AG04450 (cell line): ENCODE measurements around the gene GNAZ. TPM values are rescaled to one million over a fixed set of nuclear protein-coding genes. Genes with fewer than 3 reads are reported as not detected.

Experiments used
- CTCF ChIA-PET: fragments of 300-600, 350-600 bp; formaldehyde crosslinking; extraction: SDS; loops from one replicate; lab custom pipeline; 2022; ENCODE audit warnings: antibody characterized with exemption, inconsistent platforms; lab: Charles Lee
- POLR2A ChIA-PET: fragments of 350-600 bp; formaldehyde crosslinking; extraction: SDS; loops from one replicate; lab custom pipeline; 2021; ENCODE audit warnings: antibody characterized with exemption, inconsistent platforms; lab: Yijun Ruan, JAX
- DNase-seq: peaks from one replicate; pipeline ENCODE4 v3.0.0-alpha.2; 2011; ENCODE audit warnings: low read depth, low spot score
- H3K27ac ChIP-seq: one replicate; pipeline ENCODE4 v1.5.1; 2012; ENCODE audit warnings: low read depth, low read length, control low read depth
- H3K27me3 ChIP-seq: one replicate; pipeline ENCODE4 v1.6.0; 2012; ENCODE audit warnings: low read length; ENCODE audit not compliant: control insufficient read depth, insufficient read depth
- H3K4me3 ChIP-seq: 2 replicates; pipeline ENCODE4 v1.5.1; 2011; ENCODE audit warnings: mild to moderate bottlenecking, low read depth, low read length, control low read depth
- H3K9me3 ChIP-seq: 2 replicates; pipeline ENCODE4 v1.5.1; 2012; ENCODE audit warnings: low read length; ENCODE audit not compliant: control insufficient read depth, insufficient read depth
- polyA plus RNA-seq: library from polyadenylated mRNA; depleted of rRNA; stranded (reverse); fragments of >200 nt; gene quantifications from 2 replicates; pipeline ENCODE4 v1.2.3, GENCODE V29; 2011
- TF ChIP-seq, protein P1 (sequence below): IDR thresholded peaks from 2 replicates; pipeline ENCODE4 v1.5.1; 2011; ENCODE audit warnings: low read depth, low read length, control low read depth, inconsistent platforms

The GNAZ gene
- polyA plus RNA-seq, 1 experiment, result 0.25 TPM

DNA sequence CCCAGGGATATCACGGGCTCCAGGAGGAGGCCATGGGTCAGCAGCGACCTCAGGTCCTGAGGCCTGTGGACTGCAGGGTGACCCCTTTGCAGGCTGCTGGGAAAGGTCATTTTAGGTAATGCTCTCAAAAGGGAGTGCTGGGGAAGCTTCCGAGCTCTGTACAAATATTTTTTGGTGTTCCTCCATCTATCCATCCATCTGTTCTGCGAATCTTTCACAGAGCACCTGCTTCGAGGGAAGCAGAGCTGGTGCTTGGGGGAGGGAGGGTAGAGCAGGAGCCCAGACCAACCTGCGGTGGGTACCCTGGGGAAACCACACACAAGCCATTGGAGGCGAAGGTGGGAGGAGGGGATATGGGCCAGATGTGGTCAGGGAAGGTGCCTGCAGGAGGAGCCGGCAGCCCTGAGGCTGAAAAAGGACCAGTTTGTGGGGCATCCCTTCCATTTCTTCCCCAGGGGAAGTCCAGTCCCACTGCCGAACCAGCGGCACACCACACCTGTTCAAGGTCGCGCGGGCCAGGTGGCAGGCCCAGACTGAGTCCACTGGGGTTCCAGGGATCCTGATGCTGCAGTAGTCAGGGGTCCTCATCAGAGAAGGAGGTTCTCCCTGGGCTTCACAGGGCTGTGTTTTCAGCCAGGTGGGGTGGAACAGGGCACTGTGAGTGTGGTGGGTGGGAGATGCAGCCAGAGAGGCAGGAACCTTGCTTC, 13.1 kb downstream of the GNAZ start:
- H3K9me3 ChIP-seq, result no peaks in the 10 kb centered on the region
- TF ChIP-seq, protein P1, sequence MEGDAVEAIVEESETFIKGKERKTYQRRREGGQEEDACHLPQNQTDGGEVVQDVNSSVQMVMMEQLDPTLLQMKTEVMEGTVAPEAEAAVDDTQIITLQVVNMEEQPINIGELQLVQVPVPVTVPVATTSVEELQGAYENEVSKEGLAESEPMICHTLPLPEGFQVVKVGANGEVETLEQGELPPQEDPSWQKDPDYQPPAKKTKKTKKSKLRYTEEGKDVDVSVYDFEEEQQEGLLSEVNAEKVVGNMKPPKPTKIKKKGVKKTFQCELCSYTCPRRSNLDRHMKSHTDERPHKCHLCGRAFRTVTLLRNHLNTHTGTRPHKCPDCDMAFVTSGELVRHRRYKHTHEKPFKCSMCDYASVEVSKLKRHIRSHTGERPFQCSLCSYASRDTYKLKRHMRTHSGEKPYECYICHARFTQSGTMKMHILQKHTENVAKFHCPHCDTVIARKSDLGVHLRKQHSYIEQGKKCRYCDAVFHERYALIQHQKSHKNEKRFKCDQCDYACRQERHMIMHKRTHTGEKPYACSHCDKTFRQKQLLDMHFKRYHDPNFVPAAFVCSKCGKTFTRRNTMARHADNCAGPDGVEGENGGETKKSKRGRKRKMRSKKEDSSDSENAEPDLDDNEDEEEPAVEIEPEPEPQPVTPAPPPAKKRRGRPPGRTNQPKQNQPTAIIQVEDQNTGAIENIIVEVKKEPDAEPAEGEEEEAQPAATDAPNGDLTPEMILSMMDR, result no peak
- no peak for DNase-seq
- peaks cover 2% of the 10 kb centered on the region for H3K27me3 ChIP-seq
- CTCF ChIA-PET, result no interaction called here
- H3K4me3 ChIP-seq, result no peak overlapping the region
- H3K27ac ChIP-seq, result no peak overlapping the region
- POLR2A ChIA-PET, result no interaction called here

DNA sequence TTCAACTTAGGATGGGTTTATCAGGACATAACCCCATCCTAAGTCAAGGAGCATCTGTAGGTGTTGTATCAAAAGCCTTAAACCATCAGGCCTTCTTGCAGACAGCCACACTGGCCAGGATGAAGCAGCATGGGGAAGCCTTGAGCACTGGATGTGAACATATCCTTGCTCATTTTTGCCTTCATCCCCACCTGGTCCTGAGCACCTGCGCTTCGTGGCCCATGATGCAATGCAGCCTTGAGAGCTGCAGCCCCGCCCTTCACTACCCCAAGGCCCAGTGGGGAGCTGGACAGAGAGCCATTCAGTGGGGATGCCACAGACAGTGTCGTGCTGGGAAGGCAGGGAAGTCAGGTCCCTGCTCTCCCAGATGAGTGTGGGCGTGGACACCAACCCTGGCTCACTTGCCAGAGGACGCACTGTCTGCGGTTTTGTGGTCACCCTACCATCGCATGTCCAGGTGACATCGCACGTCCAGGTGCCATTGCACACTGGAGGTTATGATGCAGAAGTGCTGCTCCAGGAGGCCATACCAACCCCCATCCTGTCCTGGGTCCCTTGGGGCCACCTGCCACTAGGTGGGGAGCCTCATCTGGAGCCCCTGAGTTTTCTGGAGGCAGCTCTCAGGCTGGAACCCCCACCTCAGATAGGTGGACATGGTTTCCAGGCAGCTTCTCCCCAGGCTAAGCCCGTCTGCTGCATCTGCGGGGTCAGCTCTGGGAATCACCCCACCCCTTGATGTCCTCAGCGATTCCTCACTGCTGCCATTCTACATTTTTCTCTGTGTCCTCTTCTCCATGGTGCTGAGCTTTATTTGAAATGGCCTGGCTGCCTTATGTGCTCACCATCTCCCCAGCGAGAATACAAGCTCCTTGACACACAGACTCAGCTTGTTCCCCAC, 14.4 kb downstream of the GNAZ start:
- Histone ChIP-seq H3K4me3 (no peak overlapping the region), H3K9me3 (no peaks in the 10 kb centered on the region), H3K27ac (no peak overlapping the region), H3K27me3 (peaks cover 2% of the 10 kb centered on the region)
- TF ChIP-seq, protein P1, result no peak
- ChIA-PET CTCF (no interaction called here), POLR2A (no interaction called here)
- no peak for DNase-seq

DNA sequence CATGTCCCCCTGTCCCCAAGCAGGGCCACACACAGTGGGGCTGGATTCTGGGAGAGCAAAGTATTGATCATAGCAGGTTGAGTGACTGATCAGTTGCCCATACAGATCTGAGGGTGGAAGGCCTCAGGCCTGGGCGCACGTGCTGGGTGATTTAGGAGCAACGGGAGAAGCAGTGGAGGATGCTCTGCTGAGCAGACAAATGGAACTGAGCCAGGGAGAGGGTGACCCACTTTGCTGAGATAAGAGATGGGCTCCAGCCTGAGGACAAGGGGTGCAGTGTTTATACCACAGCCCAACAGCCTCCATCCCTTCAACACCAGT, 15.0 kb downstream of the GNAZ start:
- Histone ChIP-seq H3K9me3 (no peaks in the 10 kb centered on the region), H3K4me3 (no peak overlapping the region), H3K27ac (no peak overlapping the region), H3K27me3 (peaks cover 2% of the 10 kb centered on the region)
- CTCF ChIA-PET, result no interaction called here
- POLR2A ChIA-PET, result no interaction called here
- DNase-seq, result no peak
- TF ChIP-seq, protein P1, result no peak

DNA sequence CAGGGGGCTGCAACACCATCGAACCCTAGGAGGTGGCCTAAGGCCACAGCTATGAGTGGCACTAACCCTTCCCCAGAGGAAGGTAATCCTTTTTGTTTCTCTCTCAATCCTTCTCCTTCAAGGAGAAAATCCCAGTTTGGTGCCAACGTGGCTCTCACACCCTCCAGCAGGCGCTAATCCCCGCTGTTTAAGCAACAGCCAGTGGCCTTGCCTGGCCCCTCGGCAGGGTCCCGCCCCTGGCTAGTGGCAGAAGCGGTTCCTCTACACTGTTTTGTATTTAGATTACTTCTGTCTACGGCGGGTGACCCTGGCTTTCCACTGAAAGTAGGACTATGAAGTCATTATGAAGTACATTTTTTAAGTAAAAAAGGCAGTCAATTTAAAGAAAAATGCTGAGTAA, 15.5 kb downstream of the GNAZ start:
- TF ChIP-seq, protein P1, result no peak
- POLR2A ChIA-PET, result no interaction called here
- CTCF ChIA-PET, result no interaction called here

DNA sequence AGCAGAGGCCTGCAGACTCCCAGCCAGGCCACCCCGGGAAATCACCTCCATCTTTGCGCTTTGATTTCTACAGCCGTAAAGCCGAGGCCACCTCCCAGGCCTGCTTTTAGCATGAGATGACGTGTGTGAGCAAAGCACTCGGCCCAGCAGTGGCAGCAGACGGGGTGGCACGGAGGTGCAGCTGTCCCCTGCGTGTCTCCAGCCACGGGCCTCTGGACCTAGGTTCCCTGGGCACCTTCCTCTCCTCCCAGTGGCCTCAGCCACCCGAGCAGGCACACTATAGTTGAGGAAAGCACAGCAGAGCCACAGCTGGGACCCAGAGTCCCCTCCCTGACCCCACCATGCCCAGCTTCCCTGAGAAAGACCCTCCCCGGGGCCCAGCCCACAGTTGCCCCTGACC, 15.9 kb downstream of the GNAZ start:
- TF ChIP-seq, protein P1, result no peak
- no peak for DNase-seq

More for the DNA sequence above, 15.5 kb downstream of the GNAZ start:
- H3K27me3 ChIP-seq, result peaks cover 2% of the 10 kb centered on the region
- H3K4me3 ChIP-seq, result no peak overlapping the region
- no peak for DNase-seq
- no peaks in the 10 kb centered on the region for H3K9me3 ChIP-seq
- no peak overlapping the region for H3K27ac ChIP-seq

More for the DNA sequence above, 15.9 kb downstream of the GNAZ start:
- ChIA-PET CTCF (no interaction called here), POLR2A (no interaction called here)
- H3K4me3 ChIP-seq, result no peak overlapping the region
- no peak overlapping the region for H3K27ac ChIP-seq
- H3K27me3 ChIP-seq, result peaks cover 2% of the 10 kb centered on the region
- no peaks in the 10 kb centered on the region for H3K9me3 ChIP-seq
